ENCODE results near the gene ABLIM1.

DNA sequence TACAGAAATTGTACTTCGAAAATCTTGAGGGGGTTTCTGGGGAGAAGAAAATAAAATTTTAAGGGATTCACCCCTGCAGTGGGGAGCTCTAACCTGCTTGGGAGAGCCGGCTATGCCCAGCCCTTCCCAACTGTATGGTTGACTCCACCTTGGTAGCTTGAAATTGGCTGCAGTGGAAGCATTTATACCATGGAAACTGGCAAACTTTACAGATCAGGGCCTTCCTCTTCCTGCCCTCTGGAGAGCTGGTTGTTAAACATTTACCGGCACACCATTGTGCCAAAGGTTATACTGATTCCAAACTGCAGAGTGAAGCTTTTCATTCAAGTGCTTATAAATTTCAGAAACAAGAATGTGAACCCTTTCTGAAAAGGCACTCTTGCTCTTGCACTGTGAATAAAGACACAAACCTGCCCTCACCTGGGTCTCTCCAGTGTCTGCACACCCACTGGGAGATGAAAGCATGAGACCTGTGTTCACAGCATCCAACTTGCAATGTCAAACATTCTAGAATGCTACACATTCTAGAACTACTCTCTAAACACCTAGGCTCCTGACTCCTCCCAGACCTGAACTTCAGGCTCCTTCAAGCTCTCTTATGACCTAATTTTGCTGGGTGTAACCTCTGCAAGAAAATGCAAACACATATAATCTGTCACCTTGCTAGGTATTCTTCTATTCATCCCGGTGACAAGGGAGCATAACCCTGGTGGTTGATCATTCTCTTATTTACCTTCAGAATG, 44.7 kb downstream of the ABLIM1 start:
- no peak for TF ChIP-seq CTCF (IDR thresholded peaks at IDR 0.05 in 8 of 11, conservative IDR thresholded peaks at IDR 0.05 in 3 of 11)
- TF ChIP-seq POLR2A (IDR thresholded peaks at IDR 0.05): no peak
- no peak for TF ChIP-seq POLR2AphosphoS5 (IDR thresholded peaks at IDR 0.05)
